GM23338 (cell line): ENCODE results near the gene RIT2. TPM values are rescaled to one million over a fixed set of nuclear protein-coding genes. Genes with fewer than 3 reads are reported as not detected.

Source experiments
- ATAC-seq: fragments of 200-7000 bp; cut with Tn5 transposase; 3 replicates; pipeline ENCODE4 v1.9.1; 2020
- DNase-seq: peaks from one replicate; pipeline ENCODE4 v3.0.0-alpha.2; 2015; ENCODE audit warnings: low spot score
- H2AFZ ChIP-seq: fragments of 200-600 bp; sonication (generic); 2 replicates; pipeline ENCODE4 v1.8.0; 2016; ENCODE audit warnings: antibody characterized with exemption, mild to moderate bottlenecking, moderate library complexity
- H3F3A ChIP-seq: fragments of 200-600 bp; sonication (generic); replicated peaks from 2 replicates; pipeline ENCODE4 v1.8.0; 2017; ENCODE audit warnings: antibody characterized with exemption, mixed run types, low read depth
- H3K27ac ChIP-seq: fragments of 200-600 bp; sonication (generic); 2 replicates; pipeline ENCODE4 v1.6.1; 2016; ENCODE audit warnings: low read depth
- H3K27me3 ChIP-seq: fragments of 200-600 bp; sonication (generic); 2 replicates; pipeline ENCODE4 v1.8.0; 2016; ENCODE audit warnings: mild to moderate bottlenecking, mixed run types, moderate library complexity; ENCODE audit not compliant: insufficient read depth
- H3K36me3 ChIP-seq: fragments of 200-600 bp; sonication (generic); 2 replicates; pipeline ENCODE4 v1.8.0; 2016; ENCODE audit warnings: mild to moderate bottlenecking; ENCODE audit not compliant: insufficient read depth
- H3K4me1 ChIP-seq: fragments of 200-600 bp; sonication (generic); 2 replicates; pipeline ENCODE4 v1.8.0; 2016; ENCODE audit warnings: mild to moderate bottlenecking, moderate library complexity; ENCODE audit not compliant: insufficient read depth
- H3K4me2 ChIP-seq: fragments of 200-600 bp; sonication (generic); 2 replicates; pipeline ENCODE4 v1.7.1; 2017; ENCODE audit warnings: mixed run types
- H3K4me3 ChIP-seq: fragments of 200-600 bp; sonication (generic); 2 replicates; pipeline ENCODE4 v1.6.1; 2016; ENCODE audit warnings: mixed run types
- H3K79me2 ChIP-seq: fragments of 200-600 bp; sonication (generic); replicated peaks from 2 replicates; pipeline ENCODE4 v1.8.0; 2017; ENCODE audit warnings: mild to moderate bottlenecking; ENCODE audit not compliant: insufficient read depth
- H3K9me2 ChIP-seq: fragments of 200-600 bp; sonication (generic); 2 replicates; pipeline ENCODE4 v1.8.0; 2017; ENCODE audit not compliant: insufficient read depth
- H4K20me1 ChIP-seq: fragments of 200-600 bp; sonication (generic); replicated peaks from 2 replicates; pipeline ENCODE4 v1.8.0; 2017; ENCODE audit warnings: mild to moderate bottlenecking; ENCODE audit not compliant: insufficient read depth
- H3K27ac Mint-ChIP-seq: 2 replicates; pipeline ENCODE4 v1.8.0; 2020; ENCODE audit warnings: inconsistent platforms, mild to moderate bottlenecking, moderate library complexity, mixed read lengths
- H3K27me3 Mint-ChIP-seq: 3 replicates; pipeline ENCODE4 v1.8.0; 2022; ENCODE audit warnings: low read depth, mild to moderate bottlenecking, moderate library complexity, mixed read lengths, inconsistent platforms; ENCODE audit not compliant: insufficient read depth, poor library complexity
- H3K36me3 Mint-ChIP-seq: 3 replicates; pipeline ENCODE4 v1.8.0; 2021; ENCODE audit warnings: low read depth, mild to moderate bottlenecking, inconsistent platforms, moderate library complexity, mixed read lengths
- H3K4me1 Mint-ChIP-seq: 3 replicates; pipeline ENCODE4 v1.8.0; 2020; ENCODE audit warnings: mild to moderate bottlenecking, inconsistent platforms, mixed read lengths
- H3K4me3 Mint-ChIP-seq: 3 replicates; pipeline ENCODE4 v1.8.0; 2021; ENCODE audit warnings: moderate library complexity, mild to moderate bottlenecking, inconsistent platforms, mixed read lengths
- H3K9me3 Mint-ChIP-seq: 3 replicates; pipeline ENCODE4 v1.8.0; 2020; ENCODE audit warnings: moderate library complexity, mild to moderate bottlenecking, inconsistent platforms, mixed read lengths
- CREB1 ChIP-seq: fragments of 250-450 bp; sonication (Bioruptor Pico); IDR thresholded peaks from 2 replicates; pipeline ENCODE4 v1.5.0; 2020; ENCODE audit warnings: low read depth, mild to moderate bottlenecking, moderate library complexity
- CTCF ChIP-seq, 2 experiments: fragments of 200-600 bp in 1 of 2; sonication (generic) in 1 of 2; conservative IDR thresholded peaks; 2 replicates each; pipeline versions ENCODE4 v1.5.1 to v1.6.1; 2016 to 2017; ENCODE audit warnings: antibody characterized with exemption in 2 of 2, low read depth in 2 of 2, mild to moderate bottlenecking in 2 of 2, moderate library complexity in 1 of 2
- ETS1 ChIP-seq: IDR thresholded peaks from 2 replicates; pipeline ENCODE4 v1.6.1; 2016; ENCODE audit warnings: antibody characterized with exemption
- EZH2 ChIP-seq: fragments of 200-600 bp; sonication (generic); IDR thresholded peaks from one replicate; pipeline ENCODE4 v1.8.0; 2017; ENCODE audit warnings: antibody characterized with exemption, mild to moderate bottlenecking, low read depth; ENCODE audit not compliant: unreplicated experiment
- EZH2phosphoT487 ChIP-seq: fragments of 200-600 bp; sonication (generic); IDR thresholded peaks from one replicate; pipeline ENCODE4 v1.8.1; 2018; ENCODE audit warnings: antibody characterized with exemption; ENCODE audit not compliant: unreplicated experiment
- JUNB ChIP-seq: IDR thresholded peaks from one replicate; pipeline ENCODE4 v1.6.1; 2016; ENCODE audit warnings: antibody characterized with exemption; ENCODE audit not compliant: unreplicated experiment
- REST ChIP-seq: IDR thresholded peaks from one replicate; pipeline ENCODE4 v1.6.1; 2018; ENCODE audit warnings: antibody characterized with exemption; ENCODE audit not compliant: unreplicated experiment
- STAT1 ChIP-seq: IDR thresholded peaks from one replicate; pipeline ENCODE4 v1.6.1; 2016; ENCODE audit warnings: antibody characterized with exemption; ENCODE audit not compliant: unreplicated experiment
- polyA plus RNA-seq: library from polyadenylated mRNA; unstranded; fragments of >200 nt; fragmentation: Nextera tagmentation; extraction: Ambion mirVana; gene quantifications from 2 replicates; pipeline ENCODE4 v1.2.1, GENCODE V29; 2016
- total RNA-seq: library from RNA; depleted of rRNA; stranded (reverse); fragments of >200 nt; shearing (Covaris generic); gene quantifications from 2 replicates; pipeline ENCODE4 v1.2.3, GENCODE V29; 2014
- TF ChIP-seq, protein P1 (sequence below): fragments of 250-450 bp; sonication (Bioruptor Pico); IDR thresholded peaks from 2 replicates; pipeline ENCODE4 v1.5.0; 2020; ENCODE audit warnings: mild to moderate bottlenecking, moderate library complexity

The RIT2 gene
- total and polyA plus RNA-seq, 2 experiments from 2014 or later = 1.9 to 8.8 TPM

DNA sequence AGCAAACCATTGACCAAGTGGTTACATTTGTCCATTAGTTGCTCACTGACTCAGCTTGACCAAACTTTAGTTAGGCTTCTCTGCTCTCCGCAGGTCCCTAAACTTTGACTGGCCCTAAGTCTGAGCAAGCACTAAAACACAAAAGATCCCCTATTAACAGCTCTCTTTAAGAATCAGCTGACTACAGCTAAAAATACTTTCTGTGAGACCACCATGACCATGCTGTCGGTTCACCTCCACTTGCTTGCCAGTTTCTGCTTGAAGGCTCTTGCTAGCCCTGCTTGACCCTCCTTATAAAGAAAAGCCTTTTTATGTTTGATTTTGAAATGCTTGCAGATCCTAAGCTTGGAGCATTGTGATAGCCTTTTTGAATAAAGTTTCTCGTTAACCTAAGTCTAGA, 40.4 kb upstream of the RIT2 start (continued):
- TF ChIP-seq CREB1 = no peak
- TF ChIP-seq EZH2 = no peak
- TF ChIP-seq EZH2phosphoT487 = no peak

DNA sequence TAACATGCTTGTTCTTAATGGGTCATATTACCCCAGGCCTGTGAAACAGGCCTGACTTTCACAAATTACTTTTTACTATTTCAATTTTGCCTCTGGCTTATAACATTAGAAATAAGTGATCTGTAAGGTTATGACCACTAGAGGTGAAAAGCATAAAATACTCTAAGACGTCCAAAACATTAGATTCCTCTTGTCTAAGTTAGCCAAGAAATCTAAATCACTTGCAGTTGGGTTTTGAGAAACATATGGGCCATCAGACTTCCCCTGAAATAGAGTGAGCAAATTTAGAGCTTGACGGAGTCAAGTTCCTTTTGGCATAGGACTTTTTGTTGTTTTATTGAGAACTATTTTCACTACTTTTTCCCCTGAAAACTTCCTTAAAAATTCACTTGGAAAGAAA, 32.7 kb upstream of the RIT2 start:
- no peak overlapping the region for H3K4me2 ChIP-seq
- 0 out of 3 replicates have a peak, but pooled peaks cover 2% of the 10 kb centered on the region for H3K4me1 Mint-ChIP-seq
- no peaks in the 10 kb centered on the region for H3F3A ChIP-seq
- no peaks in the 10 kb centered on the region for H3K79me2 ChIP-seq
- H3K9me3 Mint-ChIP-seq = no peaks in the 10 kb centered on the region
- no peaks in the 10 kb centered on the region for H3K4me1 ChIP-seq
- no peak for ATAC-seq
- no peaks in the 10 kb centered on the region for H3K36me3 ChIP-seq
- no peaks in the 10 kb centered on the region for H3K27me3 ChIP-seq
- TF ChIP-seq STAT1 (no peak), CTCF (conservative IDR thresholded peaks at IDR 0.05; ENCODE audit: low read depth in 2 of 2) (no peak), REST (no peak), JUNB (no peak), EZH2phosphoT487 (no peak), ETS1 (no peak)
- TF ChIP-seq, protein P1, sequence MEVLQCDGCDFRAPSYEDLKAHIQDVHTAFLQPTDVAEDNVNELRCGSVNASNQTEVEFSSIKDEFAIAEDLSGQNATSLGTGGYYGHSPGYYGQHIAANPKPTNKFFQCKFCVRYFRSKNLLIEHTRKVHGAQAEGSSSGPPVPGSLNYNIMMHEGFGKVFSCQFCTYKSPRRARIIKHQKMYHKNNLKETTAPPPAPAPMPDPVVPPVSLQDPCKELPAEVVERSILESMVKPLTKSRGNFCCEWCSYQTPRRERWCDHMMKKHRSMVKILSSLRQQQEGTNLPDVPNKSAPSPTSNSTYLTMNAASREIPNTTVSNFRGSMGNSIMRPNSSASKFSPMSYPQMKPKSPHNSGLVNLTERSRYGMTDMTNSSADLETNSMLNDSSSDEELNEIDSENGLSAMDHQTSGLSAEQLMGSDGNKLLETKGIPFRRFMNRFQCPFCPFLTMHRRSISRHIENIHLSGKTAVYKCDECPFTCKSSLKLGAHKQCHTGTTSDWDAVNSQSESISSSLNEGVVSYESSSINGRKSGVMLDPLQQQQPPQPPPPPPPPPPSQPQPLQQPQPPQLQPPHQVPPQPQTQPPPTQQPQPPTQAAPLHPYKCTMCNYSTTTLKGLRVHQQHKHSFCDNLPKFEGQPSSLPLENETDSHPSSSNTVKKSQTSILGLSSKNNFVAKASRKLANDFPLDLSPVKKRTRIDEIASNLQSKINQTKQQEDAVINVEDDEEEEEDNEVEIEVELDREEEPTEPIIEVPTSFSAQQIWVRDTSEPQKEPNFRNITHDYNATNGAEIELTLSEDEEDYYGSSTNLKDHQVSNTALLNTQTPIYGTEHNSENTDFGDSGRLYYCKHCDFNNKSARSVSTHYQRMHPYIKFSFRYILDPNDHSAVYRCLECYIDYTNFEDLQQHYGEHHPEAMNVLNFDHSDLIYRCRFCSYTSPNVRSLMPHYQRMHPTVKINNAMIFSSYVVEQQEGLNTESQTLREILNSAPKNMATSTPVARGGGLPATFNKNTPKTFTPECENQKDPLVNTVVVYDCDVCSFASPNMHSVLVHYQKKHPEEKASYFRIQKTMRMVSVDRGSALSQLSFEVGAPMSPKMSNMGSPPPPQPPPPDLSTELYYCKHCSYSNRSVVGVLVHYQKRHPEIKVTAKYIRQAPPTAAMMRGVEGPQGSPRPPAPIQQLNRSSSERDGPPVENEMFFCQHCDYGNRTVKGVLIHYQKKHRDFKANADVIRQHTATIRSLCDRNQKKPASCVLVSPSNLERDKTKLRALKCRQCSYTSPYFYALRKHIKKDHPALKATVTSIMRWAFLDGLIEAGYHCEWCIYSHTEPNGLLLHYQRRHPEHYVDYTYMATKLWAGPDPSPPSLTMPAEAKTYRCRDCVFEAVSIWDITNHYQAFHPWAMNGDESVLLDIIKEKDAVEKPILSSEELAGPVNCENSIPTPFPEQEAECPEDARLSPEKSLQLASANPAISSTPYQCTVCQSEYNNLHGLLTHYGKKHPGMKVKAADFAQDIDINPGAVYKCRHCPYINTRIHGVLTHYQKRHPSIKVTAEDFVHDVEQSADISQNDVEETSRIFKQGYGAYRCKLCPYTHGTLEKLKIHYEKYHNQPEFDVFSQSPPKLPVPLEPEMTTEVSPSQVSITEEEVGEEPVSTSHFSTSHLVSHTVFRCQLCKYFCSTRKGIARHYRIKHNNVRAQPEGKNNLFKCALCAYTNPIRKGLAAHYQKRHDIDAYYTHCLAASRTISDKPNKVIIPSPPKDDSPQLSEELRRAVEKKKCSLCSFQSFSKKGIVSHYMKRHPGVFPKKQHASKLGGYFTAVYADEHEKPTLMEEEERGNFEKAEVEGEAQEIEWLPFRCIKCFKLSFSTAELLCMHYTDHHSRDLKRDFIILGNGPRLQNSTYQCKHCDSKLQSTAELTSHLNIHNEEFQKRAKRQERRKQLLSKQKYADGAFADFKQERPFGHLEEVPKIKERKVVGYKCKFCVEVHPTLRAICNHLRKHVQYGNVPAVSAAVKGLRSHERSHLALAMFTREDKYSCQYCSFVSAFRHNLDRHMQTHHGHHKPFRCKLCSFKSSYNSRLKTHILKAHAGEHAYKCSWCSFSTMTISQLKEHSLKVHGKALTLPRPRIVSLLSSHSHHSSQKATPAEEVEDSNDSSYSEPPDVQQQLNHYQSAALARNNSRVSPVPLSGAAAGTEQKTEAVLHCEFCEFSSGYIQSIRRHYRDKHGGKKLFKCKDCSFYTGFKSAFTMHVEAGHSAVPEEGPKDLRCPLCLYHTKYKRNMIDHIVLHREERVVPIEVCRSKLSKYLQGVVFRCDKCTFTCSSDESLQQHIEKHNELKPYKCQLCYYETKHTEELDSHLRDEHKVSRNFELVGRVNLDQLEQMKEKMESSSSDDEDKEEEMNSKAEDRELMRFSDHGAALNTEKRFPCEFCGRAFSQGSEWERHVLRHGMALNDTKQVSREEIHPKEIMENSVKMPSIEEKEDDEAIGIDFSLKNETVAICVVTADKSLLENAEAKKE (CRISPR knock-in tag) = no peak
- no peak overlapping the region for H3K4me3 ChIP-seq
- no peak overlapping the region for H3K27ac ChIP-seq
- H3K27ac Mint-ChIP-seq = no peak overlapping the region
- no peaks in the 10 kb centered on the region for H4K20me1 ChIP-seq
- H3K27me3 Mint-ChIP-seq = no peaks in the 10 kb centered on the region
- H2AFZ ChIP-seq = no peak overlapping the region
- H3K36me3 Mint-ChIP-seq = no peaks in the 10 kb centered on the region
- no peak overlapping the region for H3K4me3 Mint-ChIP-seq
- peaks cover 8% of the 10 kb centered on the region; the same call in 1 of the 2 replicates for H3K9me2 ChIP-seq
- DNase-seq = no peak
